HG02884 (cell line): ENCODE results near the gene CCDC110.

ENCODE experiments used
- ATAC-seq: cut with Tn5 transposase; IDR thresholded peaks from one replicate; pipeline ENCODE4 v1.9.1; 2021; ENCODE audit warnings: mild to moderate bottlenecking, moderate library complexity; ENCODE audit not compliant: unreplicated experiment

Gene CCDC110

DNA sequence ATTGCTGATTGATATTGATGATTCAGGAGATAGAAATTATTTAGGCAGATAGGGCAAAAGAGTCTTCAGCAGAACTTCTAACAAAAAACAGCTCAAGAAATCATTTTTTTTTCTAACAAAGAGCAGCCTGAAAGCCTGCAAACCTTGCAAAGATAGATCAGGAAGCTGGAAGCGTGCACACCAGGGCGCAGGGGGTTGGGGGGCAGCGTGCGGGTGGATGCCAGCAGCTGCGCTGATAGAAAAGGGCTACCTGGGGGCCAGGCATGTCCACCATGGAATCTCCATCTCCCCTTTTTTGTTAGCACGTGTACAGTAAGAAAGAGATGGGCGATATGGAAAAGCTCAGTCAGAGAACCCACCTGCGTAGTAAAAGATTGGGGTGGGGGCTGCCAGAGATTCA, 1.7 kb upstream of the CCDC110 start:
- ATAC-seq: no peak

GRCh38 chr4:185472103-185472542, 590 bp upstream of the CCDC110 start:
- ATAC-seq: no peak

GRCh38 chr4:185470501-185471195, 885 bp downstream of the CCDC110 start:
- ATAC-seq: no peak

DNA sequence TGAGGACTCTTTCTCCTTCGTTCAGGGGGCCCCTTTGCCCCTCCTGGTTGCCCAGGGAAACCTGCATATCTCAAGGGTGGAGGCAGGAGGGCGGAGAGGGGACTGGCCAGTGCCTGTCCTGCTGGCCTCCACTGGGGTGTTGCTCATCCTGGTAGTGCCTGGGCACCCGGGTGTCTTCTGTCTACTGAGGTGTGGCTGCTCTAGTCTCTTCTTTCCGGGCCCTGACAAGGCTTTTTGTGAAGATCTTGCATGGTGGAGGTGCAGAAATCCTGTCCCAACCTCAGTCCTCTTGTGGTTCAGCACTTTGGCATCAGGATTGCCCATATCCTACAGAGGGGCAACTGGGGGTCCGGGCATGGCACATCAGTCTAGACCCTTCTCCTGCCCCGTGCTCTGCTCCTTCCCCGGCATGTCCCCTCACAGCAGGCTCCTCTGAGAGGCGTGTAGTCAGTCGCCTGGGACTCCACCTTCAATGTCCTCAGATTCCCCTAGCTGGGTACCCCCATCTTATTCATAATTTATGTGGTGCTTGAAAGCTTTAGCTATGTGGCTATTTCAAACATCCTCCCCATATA, 1.9 kb downstream of the CCDC110 start:
- no peak for ATAC-seq

GRCh38 chr4:185468999-185469398, 2.5 kb downstream of the CCDC110 start:
- ATAC-seq: no peak

GRCh38 chr4:185467991-185468390, 3.5 kb downstream of the CCDC110 start:
- ATAC-seq: no peak

GRCh38 chr4:185467101-185467500, 4.4 kb downstream of the CCDC110 start:
- no peak for ATAC-seq

DNA sequence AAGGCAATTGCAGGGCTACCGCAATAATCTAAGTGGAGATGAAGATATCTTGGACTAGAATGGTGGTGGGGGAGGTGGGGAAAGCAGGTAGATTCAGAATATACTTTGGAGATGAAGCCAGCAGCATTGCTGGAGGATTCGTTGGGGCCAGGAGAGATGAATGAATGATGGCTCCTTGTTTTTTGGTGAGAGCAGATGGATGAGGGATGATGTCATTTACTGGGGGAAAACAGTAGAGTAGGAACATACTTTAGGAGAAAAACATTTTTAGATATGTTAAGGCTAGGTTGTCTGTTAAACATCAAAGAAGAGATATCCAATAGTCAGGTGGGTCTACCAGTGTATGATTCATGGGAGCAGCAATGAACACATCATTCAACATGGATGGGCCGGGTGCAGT, 5.8 kb downstream of the CCDC110 start:
- no peak for ATAC-seq

DNA sequence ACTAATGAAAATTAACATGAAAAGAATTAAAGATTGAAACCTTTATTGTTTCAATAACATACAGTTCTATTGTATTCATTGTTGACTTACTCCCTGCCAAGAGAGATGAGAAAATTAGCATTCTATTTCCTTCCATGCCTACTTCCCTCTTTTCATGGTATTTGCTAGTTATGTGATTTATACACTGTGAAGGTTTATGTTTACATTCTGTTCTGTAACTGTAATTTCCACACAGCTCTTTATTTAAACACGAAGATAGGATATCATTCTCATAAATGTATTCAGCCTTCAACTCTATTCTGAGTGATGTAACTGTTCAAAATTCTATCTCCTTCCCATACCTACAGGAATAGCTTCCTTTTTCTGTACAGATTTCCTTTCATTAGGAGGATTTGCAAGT, 6.6 kb downstream of the CCDC110 start:
- ATAC-seq: no peak

- no peak for ATAC-seq
Measured at GRCh38 chr4:185464183-185464582, 7.3 kb downstream of the CCDC110 start.

DNA sequence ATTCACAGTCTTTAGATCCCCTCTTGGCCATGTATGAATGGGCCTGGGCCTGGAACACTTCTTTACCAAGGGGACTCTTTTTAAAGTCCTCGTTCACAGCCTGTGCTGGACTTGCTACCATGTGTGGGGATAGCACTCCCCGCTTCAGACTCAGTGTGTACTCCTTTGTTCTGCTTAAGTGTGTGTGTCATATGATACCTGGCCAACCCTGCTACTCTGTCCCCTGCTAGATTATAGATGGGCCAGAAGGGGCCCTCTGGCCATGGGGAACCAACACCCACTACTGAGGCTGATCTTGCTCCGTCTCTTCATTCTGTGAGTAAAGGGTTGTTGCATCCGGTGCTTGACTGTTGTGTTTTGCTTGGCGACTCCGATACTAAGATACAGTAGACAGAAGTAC, 8.0 kb downstream of the CCDC110 start:
- ATAC-seq: no peak

GRCh38 chr4:185461565-185461964, 10.0 kb downstream of the CCDC110 start:
- ATAC-seq: no peak

- ATAC-seq: no peak
Measured at GRCh38 chr4:185457136-185457535, 14.4 kb downstream of the CCDC110 start.

DNA sequence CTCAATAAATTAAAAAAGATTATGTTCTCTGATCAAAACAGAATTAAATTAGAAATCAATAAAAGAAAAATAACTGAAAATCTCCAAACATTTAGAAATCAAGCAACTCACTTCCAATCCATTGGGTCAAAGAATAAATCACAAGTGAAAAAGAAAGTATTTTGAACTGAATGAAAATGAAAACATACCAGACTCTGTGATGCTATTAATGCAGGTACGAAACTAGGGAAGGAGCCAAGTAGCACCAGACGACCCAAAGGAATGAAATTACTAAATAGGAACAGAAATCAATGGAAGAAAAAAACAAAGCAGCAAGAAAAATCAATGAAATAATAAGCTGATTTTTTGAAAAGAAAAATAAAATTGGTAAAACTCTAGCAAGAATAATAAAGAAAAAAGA, 15.4 kb downstream of the CCDC110 start:
- no peak for ATAC-seq

DNA sequence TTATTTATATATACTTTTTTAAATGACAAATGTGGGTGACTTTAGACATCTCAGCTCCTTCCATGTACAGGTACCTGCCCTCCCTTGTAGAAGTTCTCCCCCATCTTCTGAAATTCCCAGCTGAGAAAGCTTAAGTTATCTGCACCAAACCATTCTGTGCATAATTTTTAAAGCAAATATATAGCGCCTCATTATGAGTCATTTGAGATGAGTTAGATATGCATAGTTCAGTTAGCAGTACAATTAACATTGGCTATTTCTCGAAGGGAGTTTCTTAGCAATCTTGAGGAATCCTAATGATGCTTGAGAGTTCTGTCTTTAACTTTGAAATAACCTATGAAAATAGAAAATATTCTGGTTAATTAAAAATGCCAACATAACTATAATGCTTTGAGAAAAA, 26.3 kb downstream of the CCDC110 start:
- ATAC-seq: no peak

GRCh38 chr4:185441479-185441878, 30.1 kb downstream of the CCDC110 start:
- ATAC-seq: no peak

DNA sequence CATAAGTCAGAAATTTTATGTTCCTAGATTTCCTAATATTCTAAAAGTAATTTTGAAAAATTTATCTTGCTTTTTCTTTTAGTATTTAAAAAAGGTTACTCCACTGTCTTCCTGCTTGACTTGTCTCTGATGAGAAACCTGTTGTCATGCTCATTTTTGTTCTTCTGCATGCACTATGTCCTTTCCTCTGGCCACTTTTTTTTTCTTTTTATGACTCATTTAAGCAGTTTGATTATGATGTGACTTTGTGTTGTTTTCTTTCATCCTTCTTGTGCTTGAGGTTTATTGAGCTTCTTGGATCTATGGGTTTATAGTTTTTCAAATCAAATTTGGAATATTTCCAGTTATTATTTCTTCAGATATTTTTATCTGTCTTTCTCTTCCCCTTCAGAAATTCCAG, 33.7 kb downstream of the CCDC110 start:
- peak; percentile 97 for ATAC-seq

DNA sequence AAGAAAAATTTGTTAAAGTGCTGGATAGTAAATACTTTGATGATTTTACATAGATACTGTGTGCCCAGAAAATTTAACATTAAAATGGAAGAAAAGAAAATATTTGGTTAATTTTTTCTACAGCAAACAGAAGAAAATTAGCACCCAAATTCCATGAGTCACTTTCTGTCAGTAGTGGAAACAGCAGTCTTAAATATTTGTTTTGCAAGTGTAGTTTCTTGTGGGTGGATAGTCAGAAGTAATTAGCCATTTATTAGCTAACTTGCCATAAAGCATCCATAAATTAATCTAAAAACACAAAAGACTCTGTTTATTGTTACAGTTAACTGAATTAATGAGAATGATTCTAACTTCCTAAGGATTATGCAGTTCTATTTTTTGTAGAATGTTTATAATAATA, 36.1 kb downstream of the CCDC110 start:
- ATAC-seq: no peak

GRCh38 chr4:185429660-185430059, 41.9 kb downstream of the CCDC110 start:
- ATAC-seq: no peak

DNA sequence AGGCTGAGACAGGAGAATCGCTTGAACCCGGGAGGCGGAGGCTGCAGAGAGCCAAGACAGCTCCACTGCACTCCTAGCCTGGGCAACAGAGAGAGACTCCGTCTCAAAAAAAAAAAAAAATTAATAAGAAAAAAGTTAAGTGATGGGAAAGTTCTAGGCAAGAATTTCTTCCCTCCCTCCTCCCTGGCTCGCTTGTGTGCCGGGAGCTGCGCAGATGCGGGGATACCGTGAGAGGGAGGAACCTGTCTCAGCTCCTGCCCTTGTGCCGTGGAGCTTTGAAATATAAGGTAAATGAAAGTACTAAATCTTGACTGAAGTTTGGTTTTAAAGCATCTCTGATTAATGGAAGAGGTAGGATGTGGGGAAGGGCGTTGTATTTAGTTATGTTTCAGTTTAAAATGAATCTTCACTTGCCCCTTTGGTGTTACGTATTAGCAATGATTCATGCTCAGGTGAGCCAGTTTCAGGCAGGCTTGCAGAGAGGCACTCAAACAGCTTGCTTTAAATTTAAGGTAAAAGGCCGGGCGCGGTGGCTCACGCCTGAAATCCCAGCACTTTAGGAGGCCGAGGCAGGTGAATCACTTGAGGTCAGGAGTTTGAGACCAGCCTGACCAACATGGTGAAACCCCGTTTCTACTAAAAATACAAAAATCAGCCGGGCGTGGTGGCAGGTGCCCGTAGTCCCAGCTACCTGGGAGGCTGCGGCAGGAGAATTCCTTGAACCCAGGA, 44.4 kb downstream of the CCDC110 start:
- ATAC-seq: no peak

GRCh38 chr4:185425647-185426352, 45.7 kb downstream of the CCDC110 start, which contains the start of gene UFSP2:
Gene UFSP2 (minus strand): TSS chr4:185425964. CDS start chr4:185425868, 96 bp downstream.
- peak; percentile 91 for ATAC-seq
